CD4-positive, alpha-beta T cell treated with Interleukin-15 for 1 hour (primary cell): ENCODE results near the gene PRKN.
A peak's percentile ranks its signal among the peaks of the same experiment; 100 is the strongest.

Experiments used
- DNase-seq: peaks from one replicate; pipeline ENCODE4 v3.0.0-alpha.2; 2020

The PRKN gene

DNA sequence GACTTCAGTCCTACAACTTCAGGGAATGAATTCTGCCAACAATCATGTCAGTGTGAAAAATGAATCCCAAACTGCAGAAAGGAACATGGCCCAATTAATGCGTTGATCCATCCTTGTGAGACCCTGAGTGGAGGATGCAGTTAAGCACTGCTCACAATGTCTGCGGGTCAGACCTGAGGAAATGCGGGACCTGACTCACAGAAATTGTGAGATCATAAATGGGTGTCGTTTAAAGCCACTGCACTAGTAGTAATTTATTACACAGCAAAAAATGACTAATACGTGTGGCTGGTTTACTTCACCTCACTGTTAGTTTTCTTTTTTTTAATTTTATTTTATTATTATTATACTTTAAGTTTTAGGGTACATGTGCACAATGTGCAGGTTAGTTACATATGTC lies 505.0 kb downstream of the PRKN start:
- DNase-seq = no peak

DNA sequence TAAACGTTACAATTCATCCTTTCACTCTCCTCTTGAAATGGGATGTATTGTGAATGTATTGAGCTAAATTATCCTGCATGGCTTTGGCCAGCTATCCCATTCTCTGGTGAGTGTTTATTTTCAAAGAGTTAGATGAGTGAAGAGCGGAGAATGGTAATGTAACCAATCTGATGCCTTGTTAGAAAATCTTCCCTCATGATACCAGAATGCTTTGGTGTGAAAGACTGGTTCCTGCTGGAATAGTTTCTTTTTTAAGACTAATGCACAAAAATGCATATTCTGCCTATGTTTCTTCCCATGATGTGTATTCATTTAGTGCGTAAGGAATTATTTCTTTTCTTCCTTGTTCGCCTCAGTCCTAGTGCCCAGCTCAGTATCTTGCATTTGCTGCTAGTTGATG lies 506.7 kb downstream of the PRKN start:
- no peak for DNase-seq

DNA sequence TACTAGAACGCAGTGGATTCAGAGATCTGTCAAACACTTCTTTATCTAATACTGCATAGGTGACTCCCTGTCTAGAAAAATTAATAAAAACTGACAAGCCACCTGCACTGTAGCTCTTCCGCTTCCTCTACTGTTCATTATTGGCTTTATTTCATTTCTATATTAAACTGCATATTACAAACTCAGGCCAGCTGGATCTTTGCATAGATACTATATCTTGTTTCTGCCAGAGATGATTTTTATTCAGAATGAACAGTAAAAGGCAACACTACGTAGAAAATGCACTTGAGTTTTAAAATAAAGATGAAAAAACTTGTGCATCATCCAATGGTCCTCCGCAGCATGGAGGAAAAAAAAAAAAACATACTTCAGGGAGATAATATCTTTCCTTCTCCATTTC lies 508.3 kb downstream of the PRKN start:
- no peak for DNase-seq

DNA sequence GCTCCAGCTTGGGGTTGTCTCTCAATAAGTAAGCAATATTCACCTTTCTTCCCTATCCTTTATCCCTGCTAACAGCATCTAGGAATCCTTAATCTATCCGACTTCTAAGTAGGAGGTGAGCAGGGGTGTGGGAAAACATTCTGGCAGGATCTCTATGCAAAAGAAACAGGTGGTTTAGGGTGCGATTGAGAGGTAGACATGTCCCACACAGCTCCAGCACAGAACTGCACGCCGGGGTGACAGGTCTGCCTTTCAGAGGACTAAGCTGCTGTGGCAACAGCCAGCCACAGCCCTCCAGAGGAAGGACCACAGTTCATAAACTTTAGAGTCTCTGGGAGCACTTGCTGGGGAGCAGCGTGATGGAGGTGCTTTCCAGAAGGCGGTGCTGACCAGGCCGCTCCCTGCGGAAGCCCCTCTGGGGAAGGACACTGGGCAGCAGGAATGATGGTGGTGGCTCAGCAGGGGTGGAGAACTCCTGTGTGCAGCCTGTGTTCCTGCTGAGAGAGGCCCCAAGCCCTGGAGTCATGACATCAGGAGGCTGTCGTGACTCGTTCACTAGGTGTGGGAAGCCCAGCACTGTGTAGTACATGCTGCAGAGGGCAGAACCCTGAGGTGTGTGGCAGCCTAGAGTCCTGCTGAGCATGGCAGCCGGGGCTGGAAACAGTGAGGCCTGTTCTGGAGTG lies 509.6 kb downstream of the PRKN start:
- DNase-seq = no peak

DNA sequence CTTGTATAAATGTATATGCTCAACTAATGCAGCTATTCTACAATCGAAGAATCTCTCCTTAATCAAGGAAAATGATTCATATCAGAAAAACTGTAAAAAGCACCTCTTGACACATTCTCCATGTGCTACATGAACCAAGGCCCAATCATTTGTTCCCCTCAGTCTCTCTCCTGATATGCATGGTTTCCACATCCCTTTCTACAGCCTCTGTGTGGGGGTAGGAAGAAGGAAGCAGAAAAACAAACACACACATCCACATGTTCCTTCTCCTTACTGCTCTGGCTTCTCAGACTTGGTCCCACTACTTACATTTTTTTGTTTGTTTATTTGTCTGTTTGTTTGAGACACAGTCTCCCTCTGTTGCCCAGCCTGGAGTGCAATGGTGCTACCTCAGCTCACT lies 510.5 kb downstream of the PRKN start:
- DNase-seq = no peak

DNA sequence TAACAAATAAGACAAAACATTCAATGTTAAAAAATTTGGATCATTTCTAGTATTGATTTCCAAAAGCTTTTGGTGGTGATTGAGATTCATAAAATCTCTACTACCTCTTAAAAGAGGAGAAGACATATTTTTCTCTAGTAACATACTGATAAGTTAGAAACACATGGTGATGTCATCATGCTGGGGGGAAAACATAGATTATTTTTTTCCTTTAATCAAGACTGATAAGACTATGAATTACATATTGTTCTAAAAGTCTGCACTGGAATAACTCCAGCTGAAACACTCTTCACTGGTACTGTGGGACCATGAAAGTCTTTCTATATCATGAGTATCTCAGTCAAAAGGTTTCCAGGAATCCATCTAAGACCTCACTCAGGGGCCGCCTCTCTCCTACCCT lies 515.8 kb downstream of the PRKN start:
- DNase-seq = no peak

DNA sequence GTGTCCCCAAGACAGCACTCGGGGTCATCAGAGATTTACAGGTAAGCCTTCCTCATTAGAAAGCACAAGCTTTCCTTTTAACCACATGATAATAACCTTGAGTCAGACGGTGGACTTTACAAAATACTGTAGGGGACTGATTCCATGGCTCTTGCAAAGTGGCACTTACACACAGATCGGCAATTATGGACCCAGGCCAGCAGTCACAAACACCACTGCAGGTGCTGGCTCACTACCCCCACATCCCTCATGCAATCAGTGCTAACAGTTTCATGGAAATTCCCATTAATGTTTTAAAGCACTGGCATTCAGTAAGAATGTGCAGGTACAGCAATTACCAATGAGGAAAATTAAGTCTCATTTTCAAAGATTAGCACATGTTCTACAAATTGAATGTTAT lies 516.5 kb downstream of the PRKN start:
- no peak for DNase-seq

DNA sequence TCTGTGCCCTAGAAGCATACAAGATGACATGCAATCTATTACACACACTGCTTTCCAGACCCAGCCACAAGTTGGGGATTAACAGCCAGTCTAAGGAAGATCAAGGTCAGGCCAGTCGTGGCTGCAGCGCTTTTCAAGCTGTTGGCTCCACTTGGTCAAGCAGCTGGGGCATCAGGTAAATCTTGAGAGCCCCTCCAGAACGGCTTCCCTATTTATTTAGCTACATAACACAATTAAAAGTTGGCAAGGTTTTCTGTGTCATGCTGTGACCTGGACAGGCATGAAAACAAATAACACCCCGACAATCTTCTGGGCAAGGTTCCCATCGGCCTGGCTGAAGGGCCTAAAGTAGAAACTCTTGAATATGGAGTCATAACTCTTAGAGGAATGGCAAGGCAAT lies 524.3 kb downstream of the PRKN start:
- DNase-seq = no peak

DNA sequence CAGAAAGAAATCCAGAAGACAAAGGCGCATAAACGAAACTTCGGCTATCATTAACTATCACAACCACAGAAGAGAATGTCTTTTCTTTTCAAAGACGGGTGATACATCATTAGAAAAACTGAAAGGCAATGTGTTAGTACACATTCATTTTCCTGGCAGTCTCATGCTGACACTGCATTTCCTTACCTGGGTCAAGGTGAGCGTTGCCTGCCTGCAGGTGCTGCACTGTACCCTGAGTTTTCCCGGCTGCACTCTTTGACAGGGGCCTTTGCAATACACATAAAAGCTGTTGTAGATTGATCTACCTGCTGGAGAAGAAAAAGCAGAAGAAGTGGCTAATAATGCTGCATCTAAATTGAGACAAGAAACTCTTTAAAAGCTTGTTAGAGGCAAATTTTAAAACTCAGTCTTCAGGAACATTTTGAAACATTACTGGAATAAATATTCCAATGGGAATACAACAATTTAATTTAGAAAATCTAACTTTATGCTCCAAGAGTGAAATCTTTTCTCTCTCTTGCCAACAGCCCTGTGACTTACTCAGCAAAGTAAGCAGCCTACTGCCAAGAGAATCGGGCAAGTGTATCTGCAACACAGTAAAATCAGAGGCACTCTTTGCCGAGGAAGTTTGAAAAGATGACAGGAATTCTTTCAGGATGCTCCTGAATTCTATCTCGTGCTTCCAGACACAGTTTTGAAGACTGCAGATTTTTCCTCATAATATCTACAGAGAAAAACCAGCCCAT lies 526.4 kb downstream of the PRKN start:
- DNase-seq = no peak

DNA sequence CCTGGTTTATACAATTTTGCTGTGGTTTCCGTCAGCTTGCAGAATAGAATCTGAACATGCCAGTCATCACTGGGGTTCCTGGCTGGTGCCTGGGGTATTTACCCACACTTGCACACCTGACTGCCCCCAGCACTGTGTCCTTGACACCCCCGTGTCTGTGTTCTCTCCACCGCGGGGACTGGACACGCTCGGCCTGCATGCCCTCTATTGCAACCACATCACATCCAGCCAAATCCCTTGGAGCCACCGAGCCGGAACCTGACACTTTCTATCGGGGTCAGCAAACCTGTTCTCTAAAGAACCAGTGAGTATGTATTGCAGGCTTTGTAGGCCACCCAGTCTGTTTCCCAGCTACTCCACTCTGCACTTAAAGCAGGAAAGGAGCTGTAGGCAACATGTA lies 527.5 kb downstream of the PRKN start:
- no peak for DNase-seq

DNA sequence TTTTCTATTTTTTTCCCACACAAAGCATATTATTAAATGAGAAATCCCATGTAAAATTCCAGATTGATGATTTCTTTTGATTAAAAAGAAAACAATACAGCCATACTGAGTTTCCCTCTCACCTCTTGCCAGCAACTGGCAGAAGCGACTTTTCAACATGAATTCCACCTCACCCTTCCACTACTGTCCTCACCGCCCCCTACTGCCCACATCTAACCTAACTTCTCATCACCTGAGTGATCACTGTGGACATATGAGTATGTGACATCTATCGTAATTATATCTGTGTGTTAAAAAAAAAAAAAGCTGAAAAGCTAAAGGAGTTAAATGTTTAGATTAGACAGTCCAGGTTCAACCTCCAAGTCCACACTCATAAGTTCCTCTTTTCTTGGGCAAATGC lies 528.6 kb downstream of the PRKN start:
- DNase-seq = no peak

DNA sequence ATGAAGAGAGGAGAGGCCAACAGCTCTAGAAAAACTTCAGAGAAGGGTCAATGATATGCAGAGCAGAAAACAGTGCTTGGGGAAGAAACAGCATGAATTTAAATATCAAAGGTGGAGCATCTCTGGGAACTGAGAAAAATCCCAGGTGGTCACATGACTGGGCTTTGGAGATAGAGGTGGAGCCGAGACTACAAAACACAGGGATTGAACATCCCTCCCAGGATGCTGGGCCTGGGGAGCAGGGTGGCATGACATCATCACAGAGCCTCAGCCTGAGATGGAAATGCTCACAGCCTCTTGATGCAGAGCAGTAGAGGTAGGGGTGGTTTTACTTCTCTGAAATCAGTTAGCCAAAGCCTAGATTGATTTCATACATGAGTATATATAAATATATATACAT lies 529.5 kb downstream of the PRKN start:
- DNase-seq = no peak

DNA sequence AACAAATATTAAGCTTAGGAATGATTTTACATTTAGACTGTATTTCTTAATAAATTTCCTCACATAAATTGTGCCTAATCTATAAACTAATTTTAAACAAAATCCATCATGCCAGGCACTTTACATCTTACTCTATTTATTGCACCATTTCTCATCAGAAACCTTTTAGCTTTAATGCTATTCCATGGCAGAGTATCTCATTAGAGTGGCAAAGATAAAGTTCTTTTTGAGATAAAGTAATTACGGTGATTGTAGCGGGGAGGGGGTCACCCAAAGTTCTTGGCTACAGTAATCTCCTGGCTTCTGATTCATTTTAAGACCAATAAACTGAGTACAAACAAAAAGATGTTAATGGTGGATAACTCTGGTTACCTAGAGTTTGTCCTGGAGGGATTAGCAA lies 532.1 kb downstream of the PRKN start:
- DNase-seq = no peak

DNA sequence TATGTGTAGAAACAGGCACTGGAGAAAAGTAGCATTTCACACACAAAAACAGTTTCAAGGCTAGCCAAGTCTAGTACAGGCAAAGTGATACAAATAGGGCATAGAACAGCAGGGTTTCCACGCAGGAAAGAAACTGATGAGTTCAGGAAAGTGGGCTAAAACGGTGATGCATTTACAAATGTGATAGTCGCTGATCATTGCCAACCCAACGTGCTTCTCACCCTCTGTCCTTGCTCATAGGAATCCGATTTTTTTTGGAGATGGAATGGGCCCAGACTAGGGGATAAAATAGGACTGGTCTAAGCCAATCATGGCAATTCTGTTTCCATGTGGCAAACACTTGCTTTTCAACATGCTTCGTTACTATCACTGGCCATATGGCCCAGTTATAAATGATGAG lies 536.6 kb downstream of the PRKN start:
- no peak for DNase-seq

DNA sequence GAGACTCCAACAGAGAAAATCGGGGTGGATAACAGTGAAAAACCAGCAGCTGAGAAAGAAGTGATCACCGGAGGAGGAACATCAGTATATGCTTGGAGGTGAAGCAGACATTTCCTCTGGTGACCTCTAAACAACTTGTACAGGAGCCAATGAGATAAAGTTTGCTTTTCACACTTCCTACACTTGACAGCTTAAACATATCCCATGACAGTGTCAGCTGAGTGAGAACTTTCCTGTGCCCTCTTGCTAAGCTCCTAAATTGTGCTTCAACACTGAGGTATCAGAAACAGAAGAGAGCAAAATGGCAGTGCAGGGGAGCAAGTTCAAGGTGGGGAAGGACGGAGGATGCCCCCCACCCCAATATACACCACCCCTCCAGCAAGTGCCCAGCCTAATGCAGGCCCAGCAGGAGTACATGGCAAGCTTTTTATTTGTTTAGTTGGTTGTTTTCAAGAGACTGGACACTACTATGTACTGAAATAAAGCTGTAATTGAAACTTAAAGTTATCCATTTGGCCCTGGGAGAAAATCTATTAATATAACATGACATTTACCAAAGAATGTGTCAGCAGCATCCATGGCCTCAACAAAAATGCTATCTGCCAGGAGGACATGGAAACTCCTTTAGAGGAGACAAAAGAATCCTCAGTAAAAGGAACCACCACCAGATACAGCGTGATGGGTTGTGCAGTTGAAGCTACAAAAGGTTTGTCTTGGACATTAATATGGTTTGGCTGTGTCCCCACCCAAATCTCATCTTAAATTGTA lies 540.2 kb downstream of the PRKN start:
- no peak for DNase-seq

DNA sequence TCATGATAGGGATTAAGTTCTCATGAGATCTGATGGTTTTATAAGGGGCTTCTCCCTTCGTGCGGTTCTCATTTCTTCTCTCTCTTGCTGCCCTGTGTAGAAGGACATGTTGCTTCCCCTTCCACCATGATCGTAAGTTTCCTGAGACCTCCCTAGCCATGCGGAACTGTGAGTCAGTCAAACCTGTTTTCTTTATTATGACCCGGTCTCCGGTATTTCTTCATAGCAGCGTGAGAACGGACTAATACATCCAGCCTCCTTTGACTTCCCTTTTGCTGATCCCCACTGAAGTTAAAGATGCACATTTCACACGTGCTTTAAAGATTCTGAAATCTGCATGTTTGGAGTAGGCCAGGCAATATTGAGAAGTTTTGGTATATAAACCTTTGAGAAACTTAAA lies 543.1 kb downstream of the PRKN start:
- DNase-seq = peak; percentile 40

DNA sequence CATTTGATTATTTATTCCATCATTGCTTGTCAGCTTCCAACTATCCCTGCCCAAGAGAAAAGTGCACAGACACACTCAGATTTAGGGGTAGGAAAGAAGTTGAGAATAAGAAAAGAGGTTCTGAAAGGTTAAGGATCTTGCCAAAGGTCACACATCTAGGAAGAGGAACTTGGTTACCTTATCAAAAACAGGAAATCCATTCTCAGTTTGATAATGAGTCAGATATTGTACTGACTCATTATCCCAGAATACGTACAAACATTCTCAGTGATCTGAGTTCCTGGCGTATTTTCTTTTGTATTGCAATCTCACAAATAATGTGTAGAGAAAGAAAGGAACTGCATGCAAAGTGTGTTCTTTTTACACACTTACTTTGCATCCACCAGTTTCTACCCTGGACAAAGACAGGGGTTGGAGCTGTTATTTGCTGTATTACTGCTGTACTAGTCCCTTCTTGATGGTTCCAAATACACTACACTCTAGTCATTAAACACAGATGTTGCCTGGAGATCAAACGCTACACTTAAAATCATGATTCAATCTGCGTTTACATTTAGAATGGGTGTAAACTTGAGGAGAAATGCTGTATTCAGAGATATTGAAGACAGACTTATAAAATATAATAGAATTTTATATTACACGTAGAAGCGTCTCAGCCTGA lies 545.7 kb downstream of the PRKN start:
- no peak for DNase-seq

DNA sequence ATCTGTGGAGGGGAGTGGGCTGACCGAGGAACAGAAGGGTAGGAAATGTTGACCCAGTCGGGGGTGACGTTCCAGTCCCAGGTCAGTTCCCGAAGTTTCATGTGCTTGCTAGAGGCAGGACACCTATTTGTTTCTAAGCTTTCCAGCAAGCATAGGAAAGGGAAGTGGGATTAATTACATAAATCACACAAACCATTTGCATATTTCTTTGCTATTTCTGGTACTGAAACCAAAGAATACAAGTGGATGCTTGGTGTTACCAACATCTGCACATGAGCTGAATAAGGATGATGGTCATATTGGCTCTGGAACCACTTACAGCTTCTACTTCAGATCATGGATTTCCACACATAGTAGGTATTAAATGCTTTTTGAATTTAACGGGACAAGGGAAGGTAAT lies 546.5 kb downstream of the PRKN start:
- DNase-seq = no peak

DNA sequence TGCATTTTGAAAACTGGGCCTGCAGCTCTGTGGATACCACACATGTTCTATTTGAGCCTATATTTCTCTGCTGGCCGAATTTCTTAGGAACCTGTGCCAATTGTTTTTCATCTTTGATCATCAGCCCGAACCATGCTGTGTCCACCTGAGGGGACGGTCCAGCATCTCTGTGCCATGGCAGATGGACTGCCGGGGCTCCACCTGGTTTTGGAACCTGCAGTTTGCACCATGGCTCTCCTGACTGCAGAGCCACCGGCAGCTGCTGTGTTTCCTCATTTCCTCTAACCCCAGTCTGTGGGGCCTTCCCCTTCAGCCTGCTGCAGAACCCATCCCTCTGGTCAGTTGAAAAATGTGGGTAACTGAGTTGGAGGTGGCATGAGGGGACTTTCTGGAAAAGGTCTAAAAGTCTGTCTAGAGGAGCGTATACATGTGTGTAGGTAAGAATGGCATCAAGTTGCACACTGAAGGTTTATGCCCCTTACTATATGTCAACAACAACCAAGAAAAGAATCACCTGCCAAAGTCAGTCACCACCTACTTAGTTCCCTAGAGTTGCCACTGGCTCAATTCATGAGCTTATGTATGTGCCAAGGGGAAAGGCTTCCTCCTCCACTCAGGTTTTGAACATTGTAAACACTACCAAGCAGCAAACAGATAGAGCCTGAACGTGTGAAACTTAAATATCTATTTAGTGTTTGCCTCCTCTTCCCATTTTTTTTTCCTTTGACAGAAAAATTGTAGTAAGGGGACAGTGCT lies 548.2 kb downstream of the PRKN start:
- no peak for DNase-seq

DNA sequence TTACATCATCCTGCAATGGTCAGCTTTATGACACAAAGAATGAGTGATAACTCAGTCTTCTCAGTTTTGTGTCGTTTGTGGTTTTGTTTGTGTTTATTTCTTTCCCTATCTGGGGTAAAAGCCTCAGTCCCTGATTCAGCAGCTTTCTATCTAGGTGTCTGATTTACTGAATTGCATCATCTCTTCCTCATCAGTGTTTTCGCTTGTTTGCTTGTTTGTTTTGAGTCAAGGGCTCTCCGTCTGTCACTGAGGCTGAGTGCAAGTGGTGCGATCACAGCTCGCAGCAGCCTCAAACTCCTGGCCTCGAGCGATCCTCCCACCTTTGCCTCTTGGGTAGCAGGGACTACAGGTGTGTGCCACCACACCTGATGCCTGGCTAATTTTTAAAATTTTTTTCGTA lies 548.9 kb downstream of the PRKN start:
- no peak for DNase-seq

DNA sequence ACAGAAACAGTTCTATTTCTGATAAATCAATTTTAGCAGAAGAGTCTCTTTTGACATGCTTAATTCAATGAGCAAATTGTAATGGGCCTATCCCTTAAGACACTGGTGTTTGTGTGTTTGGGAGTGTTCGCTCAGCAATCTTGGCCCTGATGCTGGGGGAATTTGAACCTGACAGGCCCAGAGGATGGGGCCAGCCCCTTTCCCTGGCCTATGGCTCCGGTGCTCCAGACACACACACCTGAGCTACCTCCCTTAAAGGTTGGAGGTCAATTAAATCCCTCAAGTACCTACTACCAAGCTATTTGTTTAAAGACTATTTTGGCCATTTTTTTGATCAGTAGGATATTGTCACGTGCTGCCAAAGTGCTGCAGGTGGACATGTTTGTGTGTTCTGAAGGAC lies 549.3 kb downstream of the PRKN start:
- DNase-seq = no peak

DNA sequence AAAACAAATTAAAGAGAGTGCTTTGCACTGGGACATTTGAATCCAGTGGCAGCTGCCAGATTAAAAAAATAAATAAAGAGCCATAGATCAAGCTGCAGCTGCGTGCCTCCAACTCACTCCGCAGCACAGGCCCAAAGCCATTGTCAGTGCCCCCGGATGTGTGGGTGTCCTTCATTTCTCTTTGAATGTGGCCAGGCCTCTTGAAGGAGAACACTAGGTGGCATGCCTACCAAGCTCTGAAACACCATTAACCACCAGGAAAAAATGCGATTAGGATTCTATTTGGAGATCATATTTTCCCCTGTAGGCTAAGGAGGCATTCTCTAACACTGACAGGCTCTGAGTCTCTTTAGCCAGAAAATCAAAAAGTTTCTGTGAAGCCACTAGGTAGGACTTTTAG lies 549.8 kb downstream of the PRKN start:
- DNase-seq = no peak

DNA sequence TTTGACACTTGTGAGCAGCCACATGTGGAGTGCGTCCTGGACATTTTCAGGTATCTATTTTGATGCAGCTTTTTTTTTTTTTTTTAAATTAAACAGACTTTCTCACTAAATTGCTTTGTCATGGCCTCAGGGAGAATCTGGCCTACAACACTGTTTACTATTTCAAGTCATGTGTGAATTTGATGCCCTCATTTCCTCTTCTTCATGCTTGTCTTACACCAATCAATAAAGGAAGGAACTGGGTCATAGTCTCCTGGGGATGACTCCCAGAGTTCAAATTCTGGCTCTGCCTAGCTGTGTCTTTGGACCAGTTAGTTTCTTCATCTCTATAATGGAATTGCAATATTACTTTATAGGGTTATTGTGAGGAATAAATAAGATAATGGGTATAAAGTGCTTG lies 554.1 kb downstream of the PRKN start:
- no peak for DNase-seq
